Transverse colon (tissue), 4 donors: ENCODE results near the gene CD48. TPM values are rescaled to one million over a fixed set of nuclear protein-coding genes. Genes with fewer than 3 reads are reported as not detected.

Experiments used
- DNase-seq: peaks from one replicate; pipeline ENCODE4 v3.0.0-alpha.2; 2019
- H3K27ac ChIP-seq, 4 donors: fragments of 200-600 bp; sonication (generic); 2 replicates each; pipeline ENCODE4 v1.5.1; 2016 to 2018; ENCODE audit warnings: inconsistent platforms in 4 of 4
- H3K27me3 ChIP-seq: fragments of 200-600 bp; sonication (generic); 2 replicates; pipeline ENCODE4 v1.5.1; 2017; ENCODE audit warnings: inconsistent platforms
- H3K36me3 ChIP-seq, 4 donors: fragments of 200-600 bp; sonication (generic); 2 replicates each; pipeline ENCODE4 v1.5.1; 2017 to 2019; ENCODE audit warnings: inconsistent platforms in 4 of 4
- H3K4me1 ChIP-seq, 4 donors: fragments of 200-600 bp; sonication (generic); 2 replicates each; pipeline ENCODE4 v1.5.1; 2017 to 2020; ENCODE audit warnings: inconsistent platforms in 4 of 4
- H3K4me3 ChIP-seq, 4 donors: fragments of 200-600 bp; sonication (generic); 1 replicate in 1 of 4; 2 replicates in 3 of 4; pipeline versions ENCODE4 v1.5.1 to v1.6.1; 2017 to 2019; ENCODE audit warnings: inconsistent platforms in 4 of 4
- H3K9me3 ChIP-seq, 2 donors: fragments of 200-600 bp; sonication (generic); 2 replicates each; pipeline ENCODE4 v1.5.1; 2017 to 2019; ENCODE audit warnings: inconsistent platforms in 2 of 2
- CTCF ChIP-seq, 5 experiments: fragments of 200-600 bp in 3 of 5; fragments of 450-650 bp in 2 of 5; sonication (generic) in 3 of 5; IDR thresholded peaks; 1 replicate in 2 of 5; 2 replicates in 3 of 5; pipeline ENCODE4 v1.5.1; 2016 to 2017; ENCODE audit warnings: antibody characterized with exemption in 5 of 5, inconsistent platforms in 3 of 5, mild to moderate bottlenecking in 2 of 5, moderate library complexity in 1 of 5
- EP300 ChIP-seq: sonication (generic); formaldehyde crosslinking; IDR thresholded peaks from one replicate; pipeline ENCODE4 v1.6.1; 2017; ENCODE audit warnings: antibody characterized with exemption, low read depth
- POLR2A ChIP-seq: fragments of 450-650 bp; IDR thresholded peaks from one replicate; pipeline ENCODE4 v1.6.1; 2016; ENCODE audit warnings: antibody characterized with exemption, mild to moderate bottlenecking, moderate library complexity
- POLR2AphosphoS5 ChIP-seq, 3 donors: sonication (generic); formaldehyde crosslinking; IDR thresholded peaks; one replicate each; pipeline ENCODE4 v1.6.1; 2016; ENCODE audit warnings: antibody characterized with exemption in 3 of 3
- WGBS, 2 donors: methylation state at CpG; one replicate each; pipeline ENCODE4 v1.1.5; 2018; ENCODE audit warnings: low coverage in 1 of 2; 5-methylcytosine and 5-hydroxymethylcytosine counted together
- in situ Hi-C, 4 donors: fragments of 200-750 bp; cut with MboI; loops; one replicate each; pipeline versions ENCODE4 v1.15.0 to v1.15.1; 2017; ENCODE audit warnings: low sequenced_read_pairs in 3 of 4, low pct_ligation_motif_present in 1 of 4, low pct_unique_long_range_greater_than_20kb in 1 of 4
- intact Hi-C: fragments of 100-400 bp; cut with DNase I; formaldehyde crosslinking; loops from one replicate; pipeline ENCODE4 v1.15.1; 2023; ENCODE audit warnings: low total_unique reads
- total RNA-seq, 4 donors: library from RNA; depleted of rRNA; stranded (reverse); fragments of >200 nt; gene quantifications; one replicate each; pipeline ENCODE4 v1.1.0, GENCODE V29; 2016

Gene CD48
- total RNA-seq, 4 donors from 2014 or later: 7.5 to 31.3 (median 17.6) TPM; not detected in 1

- in situ Hi-C loops: no loop called here
- DNase-seq: no peak
- H3K4me3 ChIP-seq: no peak overlapping the region
- no peaks in the 10 kb centered on the region for H3K4me1 ChIP-seq
- intact Hi-C loops: no loop called here
- no peaks in the 10 kb centered on the region for H3K9me3 ChIP-seq
- TF ChIP-seq CTCF (IDR thresholded peaks at IDR 0.05): no peak
- no peak for TF ChIP-seq POLR2AphosphoS5 (IDR thresholded peaks at IDR 0.05)
- TF ChIP-seq POLR2A: no peak
- TF ChIP-seq EP300: no peak
- no peaks in the 10 kb centered on the region for H3K36me3 ChIP-seq
- peak overlapping the region in 2 of 4 donors; percentile 51 for H3K27ac ChIP-seq
- no peaks in the 10 kb centered on the region for H3K27me3 ChIP-seq
Measured at GRCh38 chr1:160644399-160644798, 67.2 kb downstream of the CD48 start.

GRCh38 chr1:160643138-160643537, 68.5 kb downstream of the CD48 start:
- Histone ChIP-seq H3K4me1 (peaks cover 0 to 4% (median 0%) of the 10 kb centered on the region in 4 donors), H3K4me3 (no peak overlapping the region), H3K27ac (peak overlapping the region in 2 of 4 donors; percentile 37 to 55), H3K9me3 (no peaks in the 10 kb centered on the region), H3K36me3 (no peaks in the 10 kb centered on the region), H3K27me3 (no peaks in the 10 kb centered on the region)
- TF ChIP-seq EP300: no peak
- no peak for TF ChIP-seq POLR2AphosphoS5 (IDR thresholded peaks at IDR 0.05)
- no peak for TF ChIP-seq CTCF (IDR thresholded peaks at IDR 0.05)
- TF ChIP-seq POLR2A: no peak
- in situ Hi-C loops: no loop called here
- no peak for DNase-seq
- intact Hi-C loops: no loop called here
- 70 to 77% methylated on average over 3 to 5 of the region's 5 CpGs for WGBS, 2 donors

GRCh38 chr1:160642281-160642644, 69.4 kb downstream of the CD48 start:
- H3K27me3 ChIP-seq: no peaks in the 10 kb centered on the region
- in situ Hi-C loops: no loop called here
- no peak overlapping the region for H3K4me3 ChIP-seq
- DNase-seq: no peak
- intact Hi-C loops: no loop called here
- WGBS, 2 donors: 86 to 100% methylated on average over 2 of the region's 2 CpGs
- peaks cover 0 to 6% (median 2%) of the 10 kb centered on the region in 4 donors for H3K4me1 ChIP-seq
- H3K36me3 ChIP-seq: no peaks in the 10 kb centered on the region
- peak overlapping the region in 2 of 4 donors; percentile 37 to 55 for H3K27ac ChIP-seq
- no peak for TF ChIP-seq EP300
- no peak for TF ChIP-seq POLR2A
- no peak for TF ChIP-seq POLR2AphosphoS5 (IDR thresholded peaks at IDR 0.05)
- no peak for TF ChIP-seq CTCF (IDR thresholded peaks at IDR 0.05)
- H3K9me3 ChIP-seq: no peaks in the 10 kb centered on the region

- Histone ChIP-seq H3K27me3 (no peaks in the 10 kb centered on the region), H3K4me3 (no peak overlapping the region), H3K27ac (peak overlapping the region in 2 of 4 donors; percentile 37 to 55), H3K4me1 (peaks cover 0 to 6% (median 2%) of the 10 kb centered on the region in 4 donors), H3K9me3 (no peaks in the 10 kb centered on the region), H3K36me3 (no peaks in the 10 kb centered on the region)
- in situ Hi-C loops (no loop called here), intact Hi-C loops (no loop called here)
- 61 to 85% methylated on average over 4 to 8 of the region's 8 CpGs for WGBS, 2 donors
- TF ChIP-seq POLR2AphosphoS5 (IDR thresholded peaks at IDR 0.05) (no peak), POLR2A (no peak), CTCF (IDR thresholded peaks at IDR 0.05) (no peak), EP300 (no peak)
- DNase-seq: no peak
Measured at GRCh38 chr1:160641323-160642280, 70.0 kb downstream of the CD48 start.
